NCI-H524 (cell line): ENCODE measurements around the gene TSPAN17.

Source experiments
- DNase-seq, 2 experiments: peaks; one replicate each; lab custom pipeline; 2025; lab: John Stamatoyannopoulos, UW

TSPAN17 gene

DNA sequence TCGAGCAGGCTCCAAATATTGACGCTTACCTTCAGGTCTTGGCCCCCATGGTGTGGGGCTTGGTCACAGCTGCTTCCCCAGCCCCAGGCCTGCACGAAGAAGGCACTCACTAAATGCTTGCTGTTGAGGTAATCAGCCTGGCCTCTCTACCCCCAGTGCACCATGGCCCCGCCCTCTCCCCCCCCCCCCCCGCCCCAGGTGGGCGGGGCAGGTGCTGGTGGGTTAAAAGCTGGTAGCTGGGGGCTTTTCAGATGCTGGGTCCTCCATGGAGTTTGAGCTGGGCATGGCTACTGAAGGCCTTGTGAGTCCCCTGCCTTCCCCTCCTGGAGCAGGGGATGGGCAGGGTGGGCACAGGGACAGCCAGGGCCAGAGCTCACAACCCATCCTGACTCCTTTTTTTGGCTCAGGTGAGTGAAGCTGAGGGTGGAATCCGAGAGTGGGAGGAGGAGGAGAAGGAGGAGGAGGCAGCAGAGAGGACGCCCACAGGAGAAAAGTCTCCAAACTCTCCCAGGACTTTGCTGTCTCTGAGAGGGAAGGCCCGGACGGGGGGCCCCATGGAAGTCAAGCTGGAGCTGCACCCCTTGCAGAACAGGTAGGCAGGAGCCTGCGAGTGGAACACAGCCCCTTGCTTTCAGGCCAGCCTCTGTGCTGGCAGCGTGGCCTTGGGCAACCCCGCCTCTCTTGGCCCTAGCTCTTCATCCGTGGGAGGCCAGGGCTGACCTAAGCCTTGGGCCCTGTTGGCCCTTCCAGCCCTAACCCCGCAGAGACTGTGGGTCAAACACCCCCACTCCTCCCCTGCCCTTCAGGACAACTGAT is 4.4 kb upstream of the TSPAN17 start:
- no peak for DNase-seq

DNA sequence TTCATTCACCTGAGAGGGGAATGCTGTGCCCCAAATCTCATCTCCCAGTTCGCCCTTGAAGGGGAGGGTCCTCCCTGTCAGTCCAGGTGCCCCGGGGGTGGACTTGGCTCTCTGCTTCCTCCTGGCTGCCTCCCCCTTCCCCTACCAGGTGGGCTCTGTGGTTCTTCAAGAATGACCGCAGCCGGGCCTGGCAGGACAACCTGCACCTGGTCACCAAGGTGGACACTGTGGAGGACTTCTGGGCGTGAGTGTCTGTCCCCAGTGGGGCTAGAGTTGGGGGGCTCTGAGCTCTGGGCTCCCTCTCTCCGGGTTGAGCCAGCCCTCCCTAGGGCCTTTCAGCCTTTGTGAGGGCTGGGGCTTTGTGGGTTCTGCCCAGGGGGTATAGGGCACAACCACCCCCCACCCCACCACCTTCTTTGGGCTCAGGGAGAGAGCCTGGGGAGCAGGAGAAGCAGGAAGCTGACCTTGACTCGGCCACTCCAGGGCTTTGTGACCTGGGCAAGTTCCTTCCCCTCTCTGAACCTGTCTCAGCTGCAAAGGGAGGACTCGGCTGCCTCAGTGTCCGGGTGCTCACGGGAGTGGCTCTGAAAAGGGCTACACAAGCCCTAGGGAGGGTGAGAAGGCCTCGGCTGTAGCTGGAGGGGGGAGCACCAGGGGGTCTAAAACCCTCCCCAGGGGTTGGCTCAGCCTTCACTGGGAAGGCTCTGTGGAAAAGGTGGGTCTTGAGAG is 3.6 kb upstream of the TSPAN17 start:
- no peak for DNase-seq

DNA sequence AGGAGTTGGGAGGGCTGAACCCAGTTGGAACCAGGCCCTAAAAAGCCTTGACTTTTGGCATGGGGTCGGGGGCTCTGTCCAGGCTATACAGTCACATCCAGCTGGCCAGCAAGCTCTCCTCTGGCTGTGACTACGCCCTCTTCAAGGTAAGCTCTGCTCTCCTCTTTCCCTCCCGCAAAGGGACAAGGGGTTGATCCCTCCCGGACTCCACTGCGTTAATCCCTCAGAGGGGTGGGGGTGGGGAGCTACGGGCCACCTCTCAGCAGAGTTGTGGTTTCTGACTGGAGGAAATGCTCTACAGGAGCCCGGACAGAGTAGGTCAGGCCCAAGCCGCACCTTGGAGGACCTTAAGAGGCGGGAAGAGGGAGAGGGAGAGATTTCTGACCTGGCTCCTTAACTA is 3.0 kb upstream of the TSPAN17 start:
- DNase-seq, result no peak

DNA sequence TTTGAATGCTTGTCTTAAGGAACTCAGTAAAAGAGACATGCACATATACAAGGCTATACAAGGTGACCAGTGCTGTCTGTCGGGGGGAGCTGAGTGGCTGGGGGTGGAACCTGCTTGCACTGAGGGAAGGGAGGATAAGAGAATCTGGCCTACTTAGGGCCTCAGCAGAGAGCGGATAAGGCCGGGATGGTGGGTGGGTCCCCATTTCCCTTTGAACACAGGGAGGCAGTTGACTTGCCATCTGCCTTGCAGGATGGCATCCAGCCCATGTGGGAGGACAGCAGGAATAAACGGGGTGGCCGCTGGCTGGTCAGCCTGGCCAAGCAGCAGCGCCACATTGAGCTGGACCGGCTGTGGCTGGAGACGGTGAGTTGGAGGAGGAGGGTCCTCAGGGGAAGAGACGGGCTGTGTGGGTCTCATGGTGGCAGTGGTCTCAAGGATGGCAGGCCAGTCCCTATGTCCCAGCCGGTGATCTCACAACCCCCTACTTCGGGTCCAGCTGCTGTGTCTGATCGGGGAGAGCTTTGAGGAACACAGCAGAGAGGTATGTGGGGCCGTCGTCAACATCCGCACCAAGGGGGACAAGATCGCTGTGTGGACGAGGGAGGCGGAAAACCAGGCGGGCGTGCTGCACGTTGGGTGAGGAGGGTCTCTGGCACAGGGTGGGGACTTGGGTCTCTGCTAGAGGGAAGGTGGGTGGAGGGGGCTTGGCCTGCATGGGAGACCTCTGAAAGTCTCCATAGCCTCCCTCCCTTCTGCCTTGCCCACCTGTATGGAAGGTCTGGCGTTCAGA is 2.2 kb upstream of the TSPAN17 start:
- no peak for DNase-seq

DNA sequence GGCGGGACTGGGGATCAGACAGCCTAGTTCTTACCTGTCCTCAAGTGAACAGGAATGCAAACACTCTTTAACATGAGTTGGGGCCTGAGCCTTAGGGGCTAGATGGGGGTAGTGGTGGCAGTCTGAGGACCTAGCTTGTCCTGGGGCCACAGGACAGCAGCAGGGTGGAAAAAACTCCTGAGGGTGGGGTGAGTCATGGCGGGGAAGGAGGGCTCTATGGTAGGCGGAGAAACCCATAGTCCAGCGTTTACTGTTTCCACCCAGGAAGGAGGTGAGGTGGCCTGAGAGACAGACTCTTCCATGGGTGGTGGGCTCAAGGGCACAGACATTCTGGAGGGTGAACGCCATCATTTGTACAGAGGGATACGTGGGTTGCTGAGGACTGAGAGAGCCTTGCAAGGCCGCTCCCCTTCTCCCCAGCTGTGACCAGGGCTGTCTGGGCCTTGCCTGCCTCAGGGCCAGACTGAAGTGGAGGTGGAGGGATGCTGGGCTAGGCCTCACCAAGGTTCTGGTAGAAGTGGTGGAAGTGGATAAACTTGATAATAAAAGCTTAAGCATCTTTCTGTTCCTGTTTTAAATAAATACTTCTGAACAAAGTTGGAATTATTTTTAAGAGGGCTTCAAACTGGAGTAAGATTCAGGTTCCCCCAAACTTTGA is 1.1 kb upstream of the TSPAN17 start:
- no peak for DNase-seq

DNA sequence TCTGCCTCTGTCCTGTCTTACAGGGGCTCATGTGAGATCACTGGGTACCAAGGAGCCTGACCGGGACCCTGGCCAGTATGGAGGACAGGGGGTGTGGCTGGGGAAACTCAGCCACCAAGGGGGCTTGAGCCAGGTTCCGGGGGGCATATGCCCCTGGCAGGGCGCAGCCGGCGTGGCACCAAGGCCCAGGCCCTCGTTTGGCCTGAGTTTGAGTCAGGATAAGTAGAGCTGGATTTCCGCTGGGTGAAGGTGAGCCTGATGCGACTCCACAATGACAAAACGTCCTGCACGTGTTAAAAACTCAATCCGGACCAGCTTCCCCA is 616 bp upstream of the TSPAN17 start:
- no peak for DNase-seq

DNA sequence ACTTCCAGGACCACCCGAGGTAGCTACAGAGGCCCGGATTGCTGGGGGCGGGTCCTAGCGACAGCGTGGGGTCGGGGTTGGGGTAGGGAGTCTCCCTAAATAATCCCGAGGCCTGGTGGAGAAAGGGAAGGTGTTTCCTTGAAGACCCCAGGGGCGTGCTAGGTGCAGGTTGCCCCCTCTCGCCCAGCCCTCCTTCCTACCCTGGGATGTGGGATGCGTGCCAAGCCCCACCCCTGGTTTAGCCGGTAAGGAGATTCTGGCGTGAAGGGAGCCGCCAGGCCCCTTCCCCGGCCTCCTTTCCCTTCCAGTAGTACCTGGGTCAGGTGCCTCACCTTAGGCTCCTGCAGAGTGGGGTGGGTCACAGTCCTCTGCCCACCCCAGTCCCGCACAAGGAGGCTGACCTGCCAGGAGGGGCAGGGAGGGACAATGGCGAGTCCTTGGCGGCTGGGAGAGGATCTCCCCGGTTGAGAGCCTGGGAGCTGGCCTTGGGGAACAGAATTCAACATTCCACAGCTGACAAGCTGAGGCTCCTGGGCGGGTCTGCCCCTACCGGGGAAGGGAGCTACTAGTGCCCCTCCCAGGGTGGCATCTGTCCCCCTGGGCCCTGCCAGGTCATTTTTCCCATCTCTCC is 674 bp downstream of the TSPAN17 start:
- peak in 1 of 2 experiments; percentile 39 for DNase-seq

DNA sequence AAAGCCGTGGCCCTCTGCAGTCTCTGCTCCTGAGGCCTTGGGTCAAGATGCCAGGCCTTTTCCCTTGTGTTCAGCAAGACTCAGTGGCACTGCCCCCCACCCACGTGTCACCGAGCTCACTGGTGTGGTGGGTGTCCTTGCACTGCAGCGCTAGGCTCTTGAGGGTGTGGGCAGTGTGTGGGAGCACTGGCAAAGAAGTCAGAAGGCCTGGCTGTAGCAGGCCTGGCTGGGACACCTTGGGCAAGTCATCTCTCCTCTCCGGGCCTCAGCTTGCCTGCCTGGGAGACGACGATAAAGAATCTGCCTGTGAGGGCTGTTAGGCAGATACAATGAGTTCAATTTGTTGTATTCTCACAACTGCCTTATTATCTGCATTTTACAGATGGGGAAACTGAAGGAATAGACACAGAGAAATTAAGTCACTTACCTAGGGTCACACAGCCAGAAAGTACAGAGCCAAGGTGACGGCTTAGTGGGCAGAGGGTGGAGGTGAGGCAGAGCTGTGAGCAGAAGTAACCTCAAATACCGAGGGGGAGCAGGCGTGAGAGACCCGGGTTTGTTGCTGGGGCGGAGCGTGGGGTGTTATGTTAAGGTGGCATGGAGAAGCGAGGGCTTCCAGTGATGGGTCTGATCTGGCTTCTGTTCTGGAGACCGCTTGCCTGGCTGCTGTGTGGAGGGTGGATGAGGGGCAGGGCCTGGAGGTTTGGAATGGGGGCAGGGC is 1.4 kb downstream of the TSPAN17 start:
- no peak for DNase-seq

DNA sequence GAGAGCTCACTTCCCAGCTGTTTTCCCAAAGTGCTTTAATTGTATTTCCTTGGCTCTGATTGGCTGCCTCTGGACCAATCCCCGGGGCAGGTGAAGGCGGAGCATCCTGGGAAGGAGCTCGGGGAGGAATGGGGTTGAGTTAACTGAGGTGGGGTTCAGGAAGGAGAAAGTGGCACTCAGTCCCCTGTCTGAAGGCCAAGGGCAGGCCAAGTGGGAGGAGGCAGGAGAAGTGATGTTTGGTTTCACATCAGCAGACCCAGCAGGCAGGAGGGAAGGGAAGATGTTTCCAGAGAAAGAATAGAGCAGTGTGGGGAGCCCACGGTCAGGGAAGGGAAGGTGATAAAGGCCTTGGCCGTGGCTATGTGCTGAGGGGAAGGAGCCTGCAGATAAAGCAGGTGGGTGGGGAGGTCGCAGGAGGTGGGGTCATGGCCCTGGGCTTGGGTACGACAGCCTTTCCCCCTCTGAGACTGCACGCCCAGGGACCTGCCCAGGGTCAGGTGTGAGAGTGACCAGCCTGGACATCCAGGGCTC is 3.1 kb downstream of the TSPAN17 start:
- DNase-seq, result peak; percentile 10 to 46

DNA sequence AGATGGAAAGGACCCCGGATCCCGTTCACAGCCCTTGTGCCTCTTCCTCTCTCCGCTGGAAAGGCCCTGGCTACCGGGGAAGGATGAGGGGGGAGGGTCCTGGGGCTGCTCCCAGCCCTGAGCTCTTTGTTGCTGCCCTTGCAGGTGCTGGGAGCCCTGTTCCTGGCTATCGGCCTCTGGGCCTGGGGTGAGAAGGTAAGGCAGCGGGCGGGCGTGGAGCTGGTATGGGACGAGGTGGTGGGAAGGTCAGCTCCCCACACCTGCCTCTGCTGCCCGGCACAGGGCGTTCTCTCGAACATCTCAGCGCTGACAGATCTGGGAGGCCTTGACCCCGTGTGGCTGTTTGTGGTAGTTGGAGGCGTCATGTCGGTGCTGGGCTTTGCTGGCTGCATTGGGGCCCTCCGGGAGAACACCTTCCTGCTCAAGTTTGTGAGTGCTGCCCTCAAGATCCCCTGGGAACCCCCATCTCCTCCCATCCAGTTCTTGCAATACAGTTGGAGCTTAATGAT is 4.2 kb downstream of the TSPAN17 start:
- DNase-seq, result no peak

DNA sequence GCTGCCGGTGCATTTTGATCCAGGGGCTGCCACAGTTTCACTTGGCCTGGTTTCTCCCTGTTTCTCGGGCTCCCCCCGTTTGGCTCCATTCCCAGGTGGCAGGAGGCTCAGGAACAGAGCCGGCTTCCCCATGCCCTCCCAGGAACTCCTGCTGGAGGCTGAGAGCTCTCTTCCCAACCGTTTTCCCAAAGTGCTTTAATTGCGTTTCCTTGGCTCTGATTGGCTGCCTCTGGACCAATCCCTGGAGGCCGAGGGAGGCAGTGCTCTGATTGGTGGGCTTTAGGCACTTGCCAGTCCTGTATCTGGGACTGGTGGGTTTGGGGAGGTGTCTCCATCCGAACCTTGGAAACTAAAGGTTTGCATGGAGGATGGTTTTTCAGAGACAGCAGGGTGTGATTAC is 4.9 kb downstream of the TSPAN17 start:
- peak; percentile 57 to 81 for DNase-seq

DNA sequence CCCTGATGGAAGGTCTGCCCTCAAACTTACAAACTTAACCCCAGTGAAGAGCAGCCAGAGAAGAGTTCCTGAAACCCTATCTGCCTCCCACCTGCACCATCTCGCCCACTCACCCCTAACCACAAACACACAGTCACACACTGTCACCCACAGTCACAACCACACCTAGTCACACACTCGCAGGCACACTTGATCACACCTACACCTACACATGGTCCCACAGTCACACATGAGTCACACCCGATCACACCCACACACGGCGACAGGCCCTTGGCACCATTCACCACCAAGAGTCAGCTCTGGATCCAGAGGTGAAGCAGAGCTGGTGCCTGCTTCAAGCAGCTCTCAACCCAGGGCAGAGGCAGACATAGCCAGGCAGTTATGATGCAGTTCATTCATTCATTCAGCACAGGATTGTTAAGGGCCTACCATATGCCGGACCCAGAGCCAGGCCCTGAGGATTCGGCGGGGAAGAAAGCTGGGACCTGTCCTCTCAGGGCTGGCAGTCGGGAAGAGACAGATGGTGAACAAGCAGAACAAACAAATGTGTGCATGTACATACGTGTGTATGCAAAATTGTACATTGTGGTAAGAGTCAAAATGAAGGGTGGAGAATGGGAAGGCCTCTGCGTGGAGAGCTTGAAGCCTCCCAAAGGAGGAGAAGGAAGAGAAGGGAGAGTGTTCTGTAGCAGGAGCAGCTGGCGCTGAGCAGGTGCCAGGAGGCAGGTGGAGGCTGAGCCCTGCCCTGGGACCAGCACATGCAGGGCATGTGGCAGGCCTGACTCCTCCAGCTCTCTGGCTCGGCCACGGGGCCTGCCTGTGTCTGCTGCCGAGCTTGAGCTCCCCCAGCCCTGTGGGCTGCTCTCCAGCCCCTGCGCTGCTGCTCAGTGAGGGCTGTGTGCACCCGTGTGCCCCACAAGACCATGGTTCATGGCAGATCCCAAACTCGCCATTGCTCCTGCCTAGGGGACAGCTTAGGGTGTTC is 6.4 kb downstream of the TSPAN17 start:
- DNase-seq, result peak in 1 of 2 experiments; percentile 47

DNA sequence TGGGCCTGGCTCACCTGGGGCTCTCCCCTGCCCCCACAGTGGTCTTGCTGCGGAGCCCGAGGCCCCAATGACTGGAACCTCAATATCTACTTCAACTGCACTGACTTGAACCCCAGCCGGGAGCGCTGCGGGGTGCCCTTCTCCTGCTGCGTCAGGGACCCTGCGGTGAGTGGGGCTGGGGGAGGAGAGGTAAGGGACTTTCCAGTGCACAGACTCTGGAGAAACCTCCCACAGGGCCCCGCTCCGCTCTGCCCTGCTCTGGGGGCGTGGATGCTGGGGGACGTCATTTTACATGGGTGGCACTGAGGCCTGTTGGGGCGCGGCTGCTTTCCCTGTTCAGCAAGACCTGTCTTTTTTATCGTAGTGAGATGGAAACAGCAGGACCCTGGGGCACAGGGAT is 7.6 kb downstream of the TSPAN17 start:
- no peak for DNase-seq

DNA sequence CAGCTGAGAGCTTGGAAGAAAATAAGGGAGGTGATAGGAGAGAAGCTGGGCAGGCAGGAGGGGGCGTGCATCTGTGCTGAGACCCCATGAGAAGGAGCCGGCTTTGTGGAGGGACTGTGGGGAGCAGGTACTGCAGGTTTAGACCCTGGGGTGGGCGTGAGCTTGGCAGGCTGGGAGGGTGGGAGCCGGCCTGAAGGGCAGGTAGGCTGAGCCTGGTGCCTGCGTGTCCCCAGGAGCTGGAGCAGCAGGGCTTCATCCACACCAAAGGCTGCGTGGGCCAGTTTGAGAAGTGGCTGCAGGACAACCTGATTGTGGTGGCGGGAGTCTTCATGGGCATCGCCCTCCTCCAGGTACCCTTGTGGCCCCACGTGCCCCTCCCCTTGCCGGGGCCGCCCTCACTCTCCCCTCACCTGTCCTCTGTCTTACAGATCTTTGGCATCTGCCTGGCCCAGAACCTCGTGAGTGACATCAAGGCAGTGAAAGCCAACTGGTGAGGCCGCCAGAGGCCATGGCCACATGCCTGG is 9.2 kb downstream of the TSPAN17 start:
- peak in 1 of 2 experiments; percentile 10 for DNase-seq

DNA sequence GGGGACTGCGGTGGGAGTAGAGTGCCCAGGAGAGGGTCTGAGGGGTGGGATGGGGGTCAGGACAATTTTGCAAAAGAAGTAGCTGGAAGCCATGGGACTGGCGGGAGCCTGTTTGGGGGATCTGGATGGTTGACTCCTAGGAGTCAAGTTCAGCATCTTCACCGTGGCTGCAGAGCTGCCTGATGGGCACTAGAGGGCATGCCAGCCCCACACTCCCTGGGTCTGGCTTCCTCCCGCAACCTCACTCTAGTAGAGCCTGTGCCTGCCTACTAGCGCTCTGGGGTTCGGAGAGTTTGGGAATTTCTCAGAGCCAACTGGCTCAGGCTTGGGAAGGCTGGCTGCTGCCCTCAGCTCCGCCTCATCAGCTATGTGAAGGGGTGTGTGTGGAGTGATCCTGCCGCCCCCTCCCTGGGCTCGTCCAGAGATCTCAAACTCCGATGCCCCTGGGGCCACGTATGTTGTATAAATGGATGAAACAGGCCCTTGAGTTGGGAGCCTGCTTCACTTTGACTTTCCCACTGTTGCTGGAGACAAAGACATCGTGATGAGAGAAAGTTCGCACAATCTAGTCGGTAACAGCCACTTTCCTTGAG is 10.8 kb downstream of the TSPAN17 start:
- peak; percentile 24 to 74 for DNase-seq

DNA sequence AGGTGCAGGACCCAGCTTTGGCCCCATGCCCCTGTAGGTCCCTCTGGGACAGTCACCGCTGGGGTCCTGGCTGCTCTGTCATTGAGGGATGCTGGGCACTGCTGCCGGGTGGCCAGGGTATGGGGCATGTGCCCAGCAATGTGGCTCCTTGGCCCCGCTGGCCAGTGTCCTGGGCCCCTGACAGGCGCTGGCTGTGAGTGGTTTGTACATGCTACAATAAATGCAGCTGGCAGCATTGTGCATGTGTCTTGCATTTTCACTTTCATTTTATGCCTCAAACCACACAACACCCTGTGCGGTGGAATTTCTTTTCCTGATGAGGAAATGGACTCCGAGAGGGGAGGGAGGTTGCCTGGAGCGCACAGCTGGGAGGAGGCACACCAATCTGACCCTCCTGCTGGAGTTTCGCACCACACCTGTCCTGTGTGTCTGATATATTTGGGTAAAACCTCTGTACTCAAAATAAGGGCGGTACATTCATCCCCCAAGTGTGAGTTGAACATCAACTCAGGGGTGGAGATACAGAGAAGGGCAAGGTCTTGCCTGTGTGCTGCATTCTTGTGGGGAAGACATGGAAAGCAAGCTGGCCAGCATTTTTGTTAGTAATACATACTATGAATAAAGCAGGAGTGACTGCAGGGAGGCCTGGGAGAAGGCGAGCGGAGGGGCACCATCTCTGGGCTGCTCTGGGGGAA is 11.7 kb downstream of the TSPAN17 start:
- DNase-seq, result no peak

DNA sequence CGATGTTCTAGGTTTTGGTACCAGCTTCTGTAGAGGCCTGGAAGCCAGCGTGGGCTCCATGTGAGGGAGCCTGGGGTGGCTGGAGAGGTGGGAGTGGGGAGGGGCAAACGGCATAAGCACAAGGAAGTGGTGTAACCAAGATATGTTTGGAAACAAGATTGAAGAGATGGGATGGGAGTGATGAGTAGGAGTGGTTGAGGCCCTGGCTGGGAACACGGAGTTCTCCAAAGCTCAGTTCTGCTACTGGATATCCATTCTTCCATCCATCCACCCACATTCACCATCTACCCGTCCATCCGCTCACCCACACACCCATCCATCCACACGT is 12.2 kb downstream of the TSPAN17 start:
- no peak for DNase-seq

DNA sequence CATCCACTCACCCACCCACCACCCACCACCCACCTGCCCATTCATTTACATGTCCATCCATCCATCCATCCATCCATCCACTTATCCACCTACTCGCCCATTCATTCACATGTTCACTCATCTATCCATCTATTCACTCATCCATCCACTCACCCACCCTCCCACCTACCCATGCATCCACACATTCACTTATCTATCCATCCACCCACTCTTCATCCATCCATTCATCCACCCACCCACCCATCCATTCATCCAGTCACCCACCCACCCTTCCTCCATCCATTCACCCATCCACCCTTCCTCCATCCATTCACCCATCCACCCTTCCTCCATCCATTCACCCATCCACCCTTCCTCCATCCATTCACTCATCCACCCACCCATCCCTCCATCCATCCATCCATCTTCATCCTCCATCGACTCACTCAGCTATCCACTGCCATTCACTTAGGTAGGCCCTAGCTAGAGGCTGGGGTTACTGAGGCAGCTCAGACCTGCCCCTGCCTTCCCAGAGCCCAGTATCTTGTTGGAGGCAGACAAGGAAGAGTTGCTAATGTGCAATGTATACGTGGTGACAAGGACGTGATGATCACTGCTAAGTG is 12.7 kb downstream of the TSPAN17 start:
- DNase-seq, result no peak
